Prostate gland (tissue), 2 donors: ENCODE measurements around the gene EPOP.

Experiments
- POLR2AphosphoS5 ChIP-seq: sonication (generic); formaldehyde crosslinking; IDR thresholded peaks from one replicate; pipeline ENCODE4 v1.6.1; 2017; ENCODE audit warnings: antibody characterized with exemption
- TF ChIP-seq, protein P1 (sequence below), 4 experiments: fragments of 200-600 bp in 2 of 4; fragments of 450-650 bp in 2 of 4; sonication (generic) in 2 of 4; IDR thresholded peaks; 1 replicate in 3 of 4; 2 replicates in 1 of 4; pipeline ENCODE4 v1.5.1; 2016 to 2019; ENCODE audit warnings: antibody characterized with exemption in 4 of 4, mild to moderate bottlenecking in 2 of 4, moderate library complexity in 2 of 4

DNA sequence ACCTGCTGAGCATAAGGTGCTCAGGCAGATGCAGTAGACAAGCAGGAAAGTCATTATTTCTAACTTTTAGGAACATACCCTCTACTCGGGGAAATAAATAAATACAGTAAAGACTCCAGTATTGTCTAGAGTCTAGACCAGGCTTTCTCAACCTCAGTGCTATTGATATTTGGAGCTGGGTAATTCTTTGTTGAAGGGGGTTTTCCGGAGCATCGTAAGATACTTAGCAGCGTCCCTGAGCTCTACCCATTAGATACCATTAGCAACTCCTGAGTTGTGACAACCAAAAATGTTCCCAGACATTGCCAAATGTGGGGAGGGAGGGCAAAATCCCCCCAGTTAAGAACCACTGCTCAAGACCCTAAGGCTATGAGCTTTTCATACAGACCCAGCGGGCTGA is 21.1 kb downstream of the EPOP start:
- TF ChIP-seq, protein P1, sequence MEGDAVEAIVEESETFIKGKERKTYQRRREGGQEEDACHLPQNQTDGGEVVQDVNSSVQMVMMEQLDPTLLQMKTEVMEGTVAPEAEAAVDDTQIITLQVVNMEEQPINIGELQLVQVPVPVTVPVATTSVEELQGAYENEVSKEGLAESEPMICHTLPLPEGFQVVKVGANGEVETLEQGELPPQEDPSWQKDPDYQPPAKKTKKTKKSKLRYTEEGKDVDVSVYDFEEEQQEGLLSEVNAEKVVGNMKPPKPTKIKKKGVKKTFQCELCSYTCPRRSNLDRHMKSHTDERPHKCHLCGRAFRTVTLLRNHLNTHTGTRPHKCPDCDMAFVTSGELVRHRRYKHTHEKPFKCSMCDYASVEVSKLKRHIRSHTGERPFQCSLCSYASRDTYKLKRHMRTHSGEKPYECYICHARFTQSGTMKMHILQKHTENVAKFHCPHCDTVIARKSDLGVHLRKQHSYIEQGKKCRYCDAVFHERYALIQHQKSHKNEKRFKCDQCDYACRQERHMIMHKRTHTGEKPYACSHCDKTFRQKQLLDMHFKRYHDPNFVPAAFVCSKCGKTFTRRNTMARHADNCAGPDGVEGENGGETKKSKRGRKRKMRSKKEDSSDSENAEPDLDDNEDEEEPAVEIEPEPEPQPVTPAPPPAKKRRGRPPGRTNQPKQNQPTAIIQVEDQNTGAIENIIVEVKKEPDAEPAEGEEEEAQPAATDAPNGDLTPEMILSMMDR (IDR thresholded peaks at IDR 0.05), result no peak
- no peak for TF ChIP-seq POLR2AphosphoS5
